Left renal pelvis (tissue), 4 donors: ENCODE results near the gene MRPL57. TPM values are rescaled to one million over a fixed set of nuclear protein-coding genes. Genes with fewer than 3 reads are reported as not detected.
"Not testable (repeated sequence)": the region's sequence is repeated elsewhere in the genome, so short reads cannot be mapped to it uniquely, and the experiment has no call there.

Source experiments
- DNase-seq, 4 donors: peaks; one replicate each; pipeline ENCODE4 v3.0.0-alpha.2; 2013; ENCODE audit warnings: low read depth in 4 of 4, low spot score in 3 of 4
- polyA plus RNA-seq, 4 donors: library from polyadenylated mRNA; unstranded; fragments of 120-200 nt; gene quantifications; one replicate each; pipeline ENCODE4 v1.2.1, GENCODE V29; 2013; ENCODE audit not compliant: insufficient read length in 4 of 4

MRPL57 gene
- polyA plus RNA-seq, 4 donors: 14.0 to 26.4 (median 23.0) TPM

GRCh38 chr13:21186410-21186809 lies 10.0 kb downstream of the MRPL57 start:
- DNase-seq: not testable (repeated sequence)

- not testable (repeated sequence) for DNase-seq
Measured at GRCh38 chr13:21194756-21195155, 18.3 kb downstream of the MRPL57 start.

DNA sequence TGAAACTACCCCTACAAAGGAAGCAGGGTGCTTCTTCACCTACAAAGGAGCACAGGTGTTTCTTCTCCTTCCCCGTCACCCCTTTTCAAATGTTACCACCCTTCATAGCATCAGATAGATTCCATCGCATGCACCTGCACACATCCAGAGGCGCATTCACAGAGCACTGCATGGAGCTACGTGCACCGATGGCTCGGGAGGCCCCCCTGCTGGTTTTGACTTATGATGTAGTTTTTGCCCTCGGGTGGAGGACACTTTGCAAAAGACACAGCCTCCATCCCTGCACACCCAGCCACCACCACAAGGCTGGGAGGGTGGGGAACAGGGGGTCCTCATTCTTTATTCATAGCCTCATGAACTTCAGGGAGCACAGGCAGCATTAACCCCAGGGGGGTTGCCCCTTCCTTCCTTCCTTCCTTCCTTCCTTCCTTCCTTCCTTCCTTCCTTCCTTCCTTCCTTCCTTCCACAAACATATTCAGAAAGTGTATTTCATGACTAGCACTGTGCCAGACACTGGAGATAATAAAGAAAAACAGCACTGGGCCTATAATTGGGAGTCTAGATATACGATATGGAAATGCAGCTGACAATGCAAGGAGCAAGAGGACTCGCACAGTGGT lies 21.3 kb downstream of the MRPL57 start:
- DNase-seq: not testable (repeated sequence)

DNA sequence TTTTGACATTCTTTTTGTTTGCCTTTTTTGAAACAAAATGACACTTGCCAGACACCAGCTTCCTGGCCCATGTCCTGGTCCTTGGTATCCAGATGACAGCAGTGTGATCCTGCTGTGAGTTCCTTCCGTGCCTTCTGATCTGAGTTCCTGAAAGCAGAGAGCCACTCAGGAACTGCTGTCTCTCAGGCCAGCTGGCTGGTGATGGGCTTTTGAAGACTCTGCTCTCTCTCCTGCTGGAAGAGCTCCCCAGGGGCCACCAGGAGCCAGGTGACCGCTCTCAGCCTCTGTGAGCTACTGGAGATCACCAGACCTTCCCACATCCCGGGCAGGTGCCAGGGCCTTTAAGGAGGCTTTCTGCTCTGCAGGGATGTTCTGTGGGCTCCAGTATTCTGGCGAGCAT lies 21.9 kb downstream of the MRPL57 start:
- DNase-seq: not testable (repeated sequence)

DNA sequence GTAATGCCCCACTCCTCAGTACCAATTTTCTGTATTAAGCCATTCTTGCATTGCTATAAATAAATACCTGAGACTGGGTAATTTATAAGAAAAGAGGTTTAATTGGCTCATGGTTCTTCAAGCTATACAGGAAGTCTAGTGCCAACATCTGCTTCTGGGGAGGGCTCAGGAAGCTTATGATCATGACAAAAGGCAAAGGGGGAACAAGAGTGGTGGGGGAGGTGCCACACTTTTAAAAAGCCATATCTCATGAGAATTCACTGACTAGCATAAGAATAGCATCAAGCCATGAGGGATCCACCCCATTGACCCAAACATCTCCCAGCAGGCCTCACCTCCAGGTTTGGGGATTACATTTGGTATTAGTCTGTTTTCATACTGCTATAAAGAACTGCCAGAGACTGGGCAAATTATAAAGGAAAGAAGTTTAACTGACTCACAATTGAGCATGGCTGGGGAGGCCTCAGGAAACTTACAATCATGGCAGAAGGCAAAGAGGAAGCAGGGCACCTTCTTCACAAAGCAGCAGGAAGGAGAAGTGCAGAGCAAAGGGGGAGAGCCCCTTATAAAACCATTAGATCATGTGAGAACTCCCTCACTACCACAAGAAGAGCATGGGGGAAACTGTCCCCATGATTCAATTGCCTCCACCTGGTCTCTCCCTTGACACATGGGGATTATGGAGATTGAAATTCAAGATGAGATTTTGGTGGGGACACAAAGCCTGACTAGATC lies 25.2 kb downstream of the MRPL57 start:
- DNase-seq: not testable (repeated sequence)

DNA sequence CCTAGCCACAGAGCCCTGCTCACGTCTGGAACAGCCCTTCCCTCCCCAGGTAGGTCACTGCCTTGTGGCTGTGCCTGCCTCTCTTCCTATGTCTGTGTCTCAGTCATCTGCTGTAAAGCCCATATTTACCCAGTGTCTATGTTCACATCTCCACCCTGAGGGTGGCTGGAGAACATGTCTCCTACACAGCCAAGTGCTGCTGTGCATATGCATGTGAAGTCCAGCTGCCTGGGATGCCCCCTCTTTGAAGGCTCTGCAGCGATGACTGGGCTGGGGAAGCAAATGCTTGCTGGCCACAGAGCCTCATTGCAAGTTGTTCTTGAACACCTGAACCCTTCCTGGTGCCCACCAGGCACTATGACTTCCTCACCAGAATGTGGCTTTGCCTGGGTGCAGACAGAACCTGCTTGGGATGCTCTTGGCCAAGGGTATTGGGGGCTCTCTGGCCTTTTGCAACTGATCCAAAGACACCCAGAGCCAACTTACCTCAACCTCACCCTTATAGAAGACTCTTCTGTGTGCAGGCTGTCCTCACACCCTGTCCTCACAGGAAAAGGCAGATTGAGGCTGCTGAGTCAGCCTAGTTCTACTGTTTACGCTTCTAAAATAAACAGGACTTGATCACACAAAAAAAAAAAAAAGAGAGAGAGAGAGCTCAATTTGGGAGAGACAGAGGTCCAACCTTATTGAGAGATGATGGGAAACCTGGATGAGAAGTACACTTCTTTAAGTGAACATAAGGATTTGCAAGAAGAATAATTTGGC lies 26.5 kb downstream of the MRPL57 start:
- no peak for DNase-seq

GRCh38 chr13:21208652-21209154 lies 32.2 kb downstream of the MRPL57 start:
- no peak for DNase-seq

DNA sequence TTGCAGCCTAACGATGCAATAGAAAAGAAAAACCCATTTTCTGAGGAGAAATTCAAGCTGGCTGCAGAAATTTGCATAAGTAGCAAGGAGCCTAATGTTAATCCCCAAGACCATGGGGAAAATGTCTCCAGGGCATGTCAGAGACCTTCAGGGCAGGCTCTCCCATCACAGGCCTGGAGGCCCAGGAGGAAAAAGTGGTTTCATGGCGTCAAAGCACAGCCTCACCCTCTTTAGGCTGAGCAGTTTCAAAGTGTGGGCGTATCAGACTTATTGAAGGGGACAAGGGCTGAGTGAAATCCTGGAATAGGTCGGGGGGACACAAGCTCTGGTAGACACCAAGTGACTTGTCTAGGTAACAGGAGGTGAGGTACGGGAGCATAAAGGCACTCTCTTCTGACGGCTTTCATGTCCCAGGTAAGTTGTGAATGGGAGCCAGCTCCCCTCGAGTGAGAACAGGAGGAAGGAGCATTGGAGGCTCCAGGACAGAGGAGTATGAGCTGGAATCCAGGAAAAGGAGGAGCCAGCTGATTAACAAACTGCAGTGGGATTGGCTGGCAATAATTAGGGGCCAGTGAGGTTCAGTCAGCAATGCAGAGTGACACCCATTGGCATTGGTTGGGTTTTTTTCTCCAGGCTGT lies 35.8 kb downstream of the MRPL57 start:
- DNase-seq: no peak

GRCh38 chr13:21215419-21215818 lies 39.0 kb downstream of the MRPL57 start:
- DNase-seq: not testable (repeated sequence)

DNA sequence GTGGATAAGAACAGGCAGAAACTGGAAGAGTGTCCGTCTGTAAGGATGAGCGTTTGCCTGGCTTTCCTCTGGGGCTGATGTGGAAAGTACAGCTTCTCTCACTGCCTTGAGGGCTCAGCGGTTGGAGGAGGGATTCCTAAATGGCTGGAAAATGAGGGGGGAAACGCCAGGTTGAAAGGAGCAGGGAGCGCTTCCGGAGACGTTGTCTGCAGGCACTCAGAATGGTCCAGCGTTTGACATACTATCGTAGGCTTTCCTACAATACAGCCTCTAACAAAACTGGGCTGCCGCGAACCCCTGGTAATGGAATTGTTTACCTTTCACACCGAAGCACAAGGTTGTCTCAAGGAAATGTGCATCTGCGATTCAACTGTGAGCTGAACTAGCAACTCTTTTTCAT lies 39.9 kb downstream of the MRPL57 start:
- DNase-seq: no peak

DNA sequence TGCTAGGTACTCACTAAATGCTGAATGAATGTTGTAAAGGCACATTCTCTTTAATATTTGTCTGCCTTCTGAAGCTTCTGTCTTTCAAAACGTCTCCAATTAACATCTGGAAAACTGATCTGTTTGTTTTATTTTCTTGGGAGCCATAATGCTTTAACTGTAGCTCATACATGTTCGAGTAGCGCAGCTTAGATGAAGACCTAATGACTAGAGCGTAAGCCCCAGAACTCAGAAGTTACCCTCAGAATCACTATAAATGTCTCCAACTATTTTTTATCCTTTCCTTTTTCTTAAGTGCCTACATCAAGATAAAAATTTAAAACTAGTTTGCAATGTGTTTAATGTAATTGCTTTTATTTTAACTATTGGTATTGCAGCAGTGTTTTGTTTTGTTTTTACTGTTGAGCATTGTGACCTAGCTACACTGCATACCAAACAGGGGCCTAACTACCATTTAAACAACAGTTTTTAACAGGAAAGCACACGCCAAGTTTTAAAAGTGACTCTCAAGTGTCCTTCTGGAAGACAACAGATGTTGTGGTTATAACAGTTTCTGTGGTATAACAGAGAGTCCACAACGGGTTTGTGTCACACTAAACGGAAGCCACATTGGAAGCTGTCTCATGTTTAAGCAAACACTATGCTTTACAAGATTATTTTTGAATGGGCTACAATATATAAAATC lies 42.0 kb downstream of the MRPL57 start:
- no peak for DNase-seq

DNA sequence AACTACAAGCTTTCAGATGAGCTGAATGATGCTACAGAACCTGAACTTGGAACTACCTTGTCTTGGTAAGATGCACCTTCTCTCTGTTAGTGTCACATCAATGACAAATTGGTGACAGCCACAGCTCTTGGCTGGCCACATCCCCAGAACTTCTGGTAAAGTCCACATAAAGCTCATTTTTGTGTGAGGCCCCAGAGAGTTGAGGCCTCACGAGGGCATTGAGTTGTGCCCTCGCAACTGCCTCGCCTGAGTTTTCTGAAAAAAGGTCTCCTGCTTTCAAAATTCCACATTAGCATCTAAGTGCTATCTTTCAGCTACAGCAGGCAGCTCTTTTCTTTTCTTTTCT lies 42.6 kb downstream of the MRPL57 start:
- DNase-seq: no peak

GRCh38 chr13:21219716-21220115 lies 43.3 kb downstream of the MRPL57 start:
- DNase-seq: not testable (repeated sequence)

- DNase-seq: no peak
Measured at GRCh38 chr13:21221268-21221667, 44.8 kb downstream of the MRPL57 start.

DNA sequence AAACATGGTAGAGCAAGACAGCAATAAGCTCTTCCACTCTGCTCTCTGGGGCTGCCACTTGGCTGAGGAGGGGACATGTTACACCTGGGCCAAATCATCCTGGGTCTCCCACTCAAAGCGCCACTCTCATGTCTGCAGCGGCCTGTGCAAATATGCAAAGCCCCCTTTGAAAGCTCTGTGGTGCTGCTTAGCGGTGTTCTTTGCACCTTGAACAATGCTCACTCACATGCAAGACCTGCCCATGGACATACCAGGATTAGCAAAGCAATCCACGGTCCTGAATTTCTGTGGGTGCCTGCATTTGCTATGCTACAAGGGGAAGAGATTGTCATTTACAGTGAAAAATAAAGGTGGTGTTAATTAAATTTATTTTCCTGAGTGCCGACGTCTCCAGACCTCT lies 48.6 kb downstream of the MRPL57 start:
- DNase-seq: no peak

GRCh38 chr13:21225841-21226581 lies 49.6 kb downstream of the MRPL57 start:
- DNase-seq: no peak

GRCh38 chr13:21227917-21228316 lies 51.5 kb downstream of the MRPL57 start:
- no peak for DNase-seq
